Measurements from ENCODE around the gene UNG. TPM values are rescaled to one million over a fixed set of nuclear protein-coding genes. Genes with fewer than 3 reads are reported as not detected.

UNG gene
- polyA plus RNA-seq, 2 of the 4 experiments (the other 2 are of a cell fraction) = 55.6 to 77.6 TPM

DNA sequence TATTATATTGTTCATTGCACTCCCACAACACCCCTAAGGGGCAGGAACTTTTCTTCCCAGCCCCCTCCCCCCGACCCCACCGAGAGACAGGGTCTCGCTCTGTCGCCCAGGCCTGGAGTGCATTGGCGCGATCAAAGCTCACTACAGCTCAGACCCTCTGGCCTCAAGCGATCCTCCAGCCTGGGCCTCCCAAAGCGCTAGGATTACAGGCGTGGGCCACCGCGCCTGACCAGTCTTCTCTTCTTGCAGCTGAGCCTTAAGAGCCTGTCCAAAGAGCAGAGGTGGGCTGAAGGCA lies 310 bp upstream of the UNG start:
- no peak for DNase-seq (ENCODE audit: low read depth in 1 of 2, low spot score in 1 of 2)
- Histone ChIP-seq H3K4me1 (peaks cover 14% of the 10 kb centered on the region; the same call in 2 of the 3 replicates), H3K27ac (peak overlapping the region; percentile 76 to 91), H3K9me3 (no peaks in the 10 kb centered on the region), H3K4me2 (peak overlapping the region; percentile 87), H3K4me3 (peak overlapping the region; percentile 91)
- FAIRE-seq = no peak
- TF ChIP-seq, protein P1, sequence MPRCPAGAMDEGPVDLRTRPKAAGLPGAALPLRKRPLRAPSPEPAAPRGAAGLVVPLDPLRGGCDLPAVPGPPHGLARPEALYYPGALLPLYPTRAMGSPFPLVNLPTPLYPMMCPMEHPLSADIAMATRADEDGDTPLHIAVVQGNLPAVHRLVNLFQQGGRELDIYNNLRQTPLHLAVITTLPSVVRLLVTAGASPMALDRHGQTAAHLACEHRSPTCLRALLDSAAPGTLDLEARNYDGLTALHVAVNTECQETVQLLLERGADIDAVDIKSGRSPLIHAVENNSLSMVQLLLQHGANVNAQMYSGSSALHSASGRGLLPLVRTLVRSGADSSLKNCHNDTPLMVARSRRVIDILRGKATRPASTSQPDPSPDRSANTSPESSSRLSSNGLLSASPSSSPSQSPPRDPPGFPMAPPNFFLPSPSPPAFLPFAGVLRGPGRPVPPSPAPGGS (IDR thresholded peaks at IDR 0.05) = no peak
- TF ChIP-seq ZC3H11A (IDR thresholded peaks at IDR 0.05) (no peak), RAD21 (conservative IDR thresholded peaks at IDR 0.05 in 1 of 2, IDR thresholded peaks at IDR 0.05 in 1 of 2) (no peak), ESRRA (IDR thresholded peaks at IDR 0.05; ENCODE audit: borderline replicate concordance, low read length) (no peak), JUN (IDR thresholded peaks at IDR 0.05) (no peak), RNF2 (IDR thresholded peaks at IDR 0.05; ENCODE audit: borderline replicate concordance, low read depth) (no peak), BHLHE40 (IDR thresholded peaks at IDR 0.05; ENCODE audit: low read depth, low read length) (no peak), POLR2A (IDR thresholded peaks at IDR 0.05; ENCODE audit: low read length) (no peak), SMC3 (IDR thresholded peaks at IDR 0.05) (no peak), CBX2 (IDR thresholded peaks at IDR 0.05; ENCODE audit: borderline replicate concordance, low read depth) (no peak), MYC (IDR thresholded peaks at IDR 0.05; ENCODE audit: borderline replicate concordance, low read length) (no peak), HOXA7 (CRISPR knock-in tag; IDR thresholded peaks at IDR 0.05) (no peak), PHF8 (IDR thresholded peaks at IDR 0.05; ENCODE audit: borderline replicate concordance, low read depth) (no peak), CHD2 (IDR thresholded peaks at IDR 0.05; ENCODE audit: low read length, partially characterized antibody) (no peak), EHF (CRISPR knock-in tag; IDR thresholded peaks at IDR 0.05) (no peak), FOXS1 (CRISPR knock-in tag; IDR thresholded peaks at IDR 0.05) (no peak), MAFK (IDR thresholded peaks at IDR 0.05; ENCODE audit: partially characterized antibody) (no peak)
- TF ChIP-seq, protein P2, sequence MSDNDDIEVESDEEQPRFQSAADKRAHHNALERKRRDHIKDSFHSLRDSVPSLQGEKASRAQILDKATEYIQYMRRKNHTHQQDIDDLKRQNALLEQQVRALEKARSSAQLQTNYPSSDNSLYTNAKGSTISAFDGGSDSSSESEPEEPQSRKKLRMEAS (IDR thresholded peaks at IDR 0.05) = no peak
- TF ChIP-seq, protein P3, sequence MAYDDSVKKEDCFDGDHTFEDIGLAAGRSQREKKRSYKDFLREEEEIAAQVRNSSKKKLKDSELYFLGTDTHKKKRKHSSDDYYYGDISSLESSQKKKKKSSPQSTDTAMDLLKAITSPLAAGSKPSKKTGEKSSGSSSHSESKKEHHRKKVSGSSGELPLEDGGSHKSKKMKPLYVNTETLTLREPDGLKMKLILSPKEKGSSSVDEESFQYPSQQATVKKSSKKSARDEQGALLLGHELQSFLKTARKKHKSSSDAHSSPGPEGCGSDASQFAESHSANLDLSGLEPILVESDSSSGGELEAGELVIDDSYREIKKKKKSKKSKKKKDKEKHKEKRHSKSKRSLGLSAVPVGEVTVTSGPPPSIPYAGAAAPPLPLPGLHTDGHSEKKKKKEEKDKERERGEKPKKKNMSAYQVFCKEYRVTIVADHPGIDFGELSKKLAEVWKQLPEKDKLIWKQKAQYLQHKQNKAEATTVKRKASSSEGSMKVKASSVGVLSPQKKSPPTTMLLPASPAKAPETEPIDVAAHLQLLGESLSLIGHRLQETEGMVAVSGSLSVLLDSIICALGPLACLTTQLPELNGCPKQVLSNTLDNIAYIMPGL (CRISPR knock-in tag; IDR thresholded peaks at IDR 0.05; ENCODE audit: borderline replicate concordance) = no peak
- CTCF ChIA-PET = interaction anchor here (0.6 to 1.4 kb wide), 3 partner anchors 288 to 535 kb away, joined by 3 to 4 read pairs (median 4); partner anchors contain the start of gene ISCU
- POLR2A ChIA-PET = no interaction called here
- ATAC-seq = no peak; a peak in 1 of 6 replicates
- WGBS (ENCODE audit: missing lambda C conversion rate) = 0% methylated on average over 4 of the region's 11 CpGs

DNA sequence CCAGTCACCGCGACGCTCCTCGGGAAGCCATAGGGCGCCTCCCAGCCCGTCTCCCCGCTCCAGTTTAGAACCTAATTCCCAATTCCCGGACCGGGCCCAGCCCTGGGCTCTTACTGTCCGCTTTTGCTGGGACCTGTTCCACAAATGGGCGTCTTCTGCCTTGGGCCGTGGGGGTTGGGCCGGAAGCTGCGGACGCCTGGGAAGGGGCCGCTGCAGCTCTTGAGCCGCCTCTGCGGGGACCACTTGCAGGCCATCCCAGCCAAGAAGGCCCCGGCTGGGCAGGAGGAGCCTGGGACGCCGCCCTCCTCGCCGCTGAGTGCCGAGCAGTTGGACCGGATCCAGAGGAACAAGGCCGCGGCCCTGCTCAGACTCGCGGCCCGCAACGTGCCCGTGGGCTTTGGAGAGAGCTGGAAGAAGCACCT lies 797 bp downstream of the UNG start:
- ATAC-seq = peak; percentile 40 to 55; a peak in 5 of 6 replicates
- Histone ChIP-seq H3K4me1 (peaks cover 7% of the 10 kb centered on the region; the same call in 2 of the 3 replicates), H3K27ac (peak overlapping the region; percentile 76 to 91), H3K9me3 (no peaks in the 10 kb centered on the region), H3K4me3 (peak overlapping the region; percentile 91), H3K4me2 (peak overlapping the region; percentile 87)
- 2% methylated on average over 29 of the region's 32 CpGs for WGBS (ENCODE audit: missing lambda C conversion rate)
- ChIA-PET POLR2A (interaction anchor here (1.0 to 1.5 kb wide), 3 partner anchors 14 to 248 kb away, joined by 3 to 5 read pairs (median 3); partner anchors contain the start of gene SSH1), CTCF (interaction anchor here (0.8 to 1.9 kb wide), 4 partner anchors 14 to 290 kb away, joined by 3 to 17 read pairs (median 4); no protein-coding TSS in a partner anchor)
- DNase-seq (ENCODE audit: low read depth in 1 of 2, low spot score in 1 of 2) = peak in 1 of 2 experiments; percentile 22
- TF ChIP-seq MAZ (IDR thresholded peaks at IDR 0.05; ENCODE audit: borderline replicate concordance, low read depth, low read length) (no peak), PHF8 (IDR thresholded peaks at IDR 0.05; ENCODE audit: borderline replicate concordance, low read depth) (peak; percentile 73; the same call in 1 of the 2 replicates), JUN (IDR thresholded peaks at IDR 0.05) (peak in 1 of 2 experiments; percentile 47; a peak in 2 of 5 replicates), POLR2AphosphoS2 (conservative IDR thresholded peaks at IDR 0.05; ENCODE audit: low read length) (no peak), GATA3 (IDR thresholded peaks at IDR 0.05; ENCODE audit: borderline replicate concordance) (peak; percentile 27; the same call in 1 of the 2 replicates)
- no peak for FAIRE-seq

All from A549 (cell line).